KMS-11 (cell line): ENCODE measurements around the gene POU2F1.
A peak's percentile ranks its signal among the peaks of the same experiment; 100 is the strongest.
"Not testable (repeated sequence)": the region's sequence is repeated elsewhere in the genome, so short reads cannot be mapped to it uniquely, and the experiment has no call there.

Source experiments
- H2AFZ ChIP-seq: fragments of 200-600 bp; sonication (generic); 2 replicates; pipeline ENCODE4 v1.6.1; 2016; ENCODE audit warnings: antibody characterized with exemption, mixed run types, low read depth
- H3K27ac ChIP-seq: fragments of 200-600 bp; sonication (generic); 2 replicates; pipeline ENCODE4 v1.6.1; 2016; ENCODE audit warnings: mild to moderate bottlenecking, mixed run types
- H3K27me3 ChIP-seq: fragments of 200-600 bp; sonication (generic); 2 replicates; pipeline ENCODE4 v1.6.1; 2017; ENCODE audit warnings: mild to moderate bottlenecking, low read depth, mixed run types, moderate library complexity; ENCODE audit not compliant: insufficient read depth
- H3K36me3 ChIP-seq: fragments of 200-600 bp; sonication (generic); 2 replicates; pipeline ENCODE4 v1.6.1; 2017; ENCODE audit warnings: mild to moderate bottlenecking, mixed run types; ENCODE audit not compliant: insufficient read depth
- H3K4me1 ChIP-seq: fragments of 200-600 bp; sonication (generic); 2 replicates; pipeline ENCODE4 v1.6.1; 2016; ENCODE audit warnings: mild to moderate bottlenecking, low read depth, mixed run types; ENCODE audit not compliant: poor library complexity, severe bottlenecking
- H3K4me2 ChIP-seq: fragments of 200-600 bp; sonication (generic); 2 replicates; pipeline ENCODE4 v1.7.0; 2016; ENCODE audit warnings: mild to moderate bottlenecking, mixed run types
- H3K4me3 ChIP-seq: fragments of 200-600 bp; sonication (generic); IDR thresholded peaks from 2 replicates; pipeline ENCODE4 v1.6.1; 2017; ENCODE audit warnings: low read depth, low read length, mixed read lengths; ENCODE audit not compliant: insufficient read depth
- H3K79me2 ChIP-seq: fragments of 200-600 bp; sonication (generic); 2 replicates; pipeline ENCODE4 v1.6.1; 2016; ENCODE audit warnings: low read depth, mixed run types; ENCODE audit not compliant: insufficient read depth
- H3K9ac ChIP-seq: fragments of 200-600 bp; sonication (generic); 2 replicates; pipeline ENCODE4 v1.6.1; 2016; ENCODE audit warnings: mild to moderate bottlenecking, mixed run types
- H4K20me1 ChIP-seq: fragments of 200-600 bp; sonication (generic); 2 replicates; pipeline ENCODE4 v1.6.1; 2016; ENCODE audit warnings: mild to moderate bottlenecking, mixed run types; ENCODE audit not compliant: insufficient read depth
- TF ChIP-seq, protein P1 (sequence below): fragments of 200-600 bp; sonication (generic); conservative IDR thresholded peaks from 2 replicates; pipeline ENCODE4 v1.6.1; 2017; ENCODE audit warnings: low read depth, mild to moderate bottlenecking, antibody characterized with exemption, low read length, moderate library complexity, mixed read lengths

POU2F1 gene

DNA sequence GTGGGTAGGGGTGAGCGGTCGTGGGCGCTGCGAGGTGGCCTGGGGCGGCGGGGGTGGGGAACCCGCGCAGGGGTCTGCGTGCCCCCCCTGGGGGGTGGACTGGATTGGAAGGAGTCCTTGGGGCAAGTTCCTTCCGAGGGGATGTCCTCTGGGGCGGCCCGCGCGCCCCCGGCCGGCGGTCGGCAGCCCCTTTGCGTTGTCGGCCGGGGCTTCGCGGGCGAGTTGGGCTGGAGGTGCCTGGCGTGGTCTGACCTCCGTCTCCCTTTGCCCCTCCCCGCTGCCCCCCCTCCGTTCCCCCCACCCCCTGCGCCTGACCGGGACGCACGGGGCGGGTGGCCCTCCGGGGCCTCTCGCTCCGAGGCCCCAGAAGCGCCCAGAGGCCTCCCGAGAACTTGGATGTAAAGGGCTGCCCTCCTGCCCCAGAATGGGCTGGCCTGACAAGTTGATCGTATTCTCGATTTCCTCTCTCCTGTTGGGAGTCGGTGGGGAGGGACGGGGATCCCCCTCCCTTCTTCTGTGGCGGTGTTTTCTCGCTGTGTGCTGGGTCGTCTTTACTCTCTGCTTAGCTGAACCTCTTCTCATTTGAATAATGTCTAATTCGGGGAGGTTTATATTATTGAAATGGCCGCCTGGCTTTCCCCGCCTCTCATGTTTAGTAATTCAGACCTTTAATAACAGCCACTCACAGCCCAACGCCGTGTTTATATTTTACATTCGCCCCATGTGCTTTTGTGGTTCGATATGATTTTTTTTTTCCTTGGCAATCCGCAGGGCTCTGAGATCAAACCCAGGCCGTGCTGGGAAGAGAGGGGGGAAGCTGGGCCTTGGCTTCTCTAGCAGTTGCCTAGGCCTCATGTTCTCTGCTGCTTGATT is 1.3 kb downstream of the POU2F1 start:
- Histone ChIP-seq H3K4me2 (peak overlapping the region; percentile 62), H3K9ac (peak overlapping the region; percentile 98), H3K4me1 (peaks cover 50% of the 10 kb centered on the region), H3K79me2 (peaks cover 50% of the 10 kb centered on the region), H3K36me3 (no peaks in the 10 kb centered on the region), H3K27me3 (no peaks in the 10 kb centered on the region), H4K20me1 (no peaks in the 10 kb centered on the region), H2AFZ (peak overlapping the region; percentile 34; the same call in 1 of the 2 replicates), H3K27ac (peak overlapping the region; percentile 99), H3K4me3 (peak overlapping the region; percentile 95)
- TF ChIP-seq, protein P1, sequence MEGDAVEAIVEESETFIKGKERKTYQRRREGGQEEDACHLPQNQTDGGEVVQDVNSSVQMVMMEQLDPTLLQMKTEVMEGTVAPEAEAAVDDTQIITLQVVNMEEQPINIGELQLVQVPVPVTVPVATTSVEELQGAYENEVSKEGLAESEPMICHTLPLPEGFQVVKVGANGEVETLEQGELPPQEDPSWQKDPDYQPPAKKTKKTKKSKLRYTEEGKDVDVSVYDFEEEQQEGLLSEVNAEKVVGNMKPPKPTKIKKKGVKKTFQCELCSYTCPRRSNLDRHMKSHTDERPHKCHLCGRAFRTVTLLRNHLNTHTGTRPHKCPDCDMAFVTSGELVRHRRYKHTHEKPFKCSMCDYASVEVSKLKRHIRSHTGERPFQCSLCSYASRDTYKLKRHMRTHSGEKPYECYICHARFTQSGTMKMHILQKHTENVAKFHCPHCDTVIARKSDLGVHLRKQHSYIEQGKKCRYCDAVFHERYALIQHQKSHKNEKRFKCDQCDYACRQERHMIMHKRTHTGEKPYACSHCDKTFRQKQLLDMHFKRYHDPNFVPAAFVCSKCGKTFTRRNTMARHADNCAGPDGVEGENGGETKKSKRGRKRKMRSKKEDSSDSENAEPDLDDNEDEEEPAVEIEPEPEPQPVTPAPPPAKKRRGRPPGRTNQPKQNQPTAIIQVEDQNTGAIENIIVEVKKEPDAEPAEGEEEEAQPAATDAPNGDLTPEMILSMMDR = no peak

DNA sequence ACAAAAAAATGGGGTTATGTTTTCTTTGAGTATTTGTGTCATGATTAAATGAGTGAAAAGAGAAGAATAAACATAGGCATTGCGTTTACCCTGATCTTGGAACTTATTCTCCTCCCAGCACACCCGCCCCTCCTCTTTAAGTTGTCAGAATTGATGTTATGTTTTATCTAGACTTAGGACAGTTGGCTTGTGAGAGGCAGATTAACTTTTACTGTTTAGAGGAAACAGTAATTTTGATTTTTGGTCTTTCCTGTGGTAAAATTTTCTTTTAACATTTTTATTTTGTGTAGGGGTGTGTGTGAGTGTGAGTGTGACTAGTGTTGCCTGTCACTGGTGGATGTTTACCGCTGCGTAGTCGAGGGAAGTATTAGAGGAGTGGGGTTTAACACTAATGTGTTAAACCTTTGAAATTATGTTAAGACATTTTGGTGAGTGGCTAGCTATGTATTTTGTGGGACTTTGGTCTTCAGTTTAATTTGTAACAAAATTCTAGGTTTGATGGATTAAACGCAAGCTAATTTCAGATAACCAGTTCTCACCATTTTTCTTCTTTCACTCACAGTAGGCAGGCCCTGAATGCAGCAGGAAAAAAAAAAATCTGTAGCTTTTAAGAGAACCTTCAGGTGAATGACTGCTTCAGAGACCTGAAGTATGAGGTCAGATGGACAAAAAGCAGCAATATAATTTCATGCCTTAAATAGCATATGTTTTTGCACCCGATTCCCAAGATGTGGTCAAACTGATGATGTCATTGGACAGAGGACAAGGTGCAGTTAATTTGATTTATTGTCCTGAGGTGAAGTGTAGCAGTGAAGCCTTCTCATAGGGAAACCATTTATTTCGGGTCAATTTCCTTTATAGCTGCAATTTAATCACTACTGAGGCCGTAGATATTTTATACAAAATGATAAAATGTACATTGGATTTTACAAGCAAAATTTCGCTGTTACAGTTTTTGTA is 2.7 kb downstream of the POU2F1 start:
- Histone ChIP-seq H3K27me3 (no peaks in the 10 kb centered on the region), H3K4me3 (no peak overlapping the region), H4K20me1 (no peaks in the 10 kb centered on the region), H3K9ac (peak overlapping the region; percentile 98; the same call in 1 of the 2 replicates), H3K36me3 (no peaks in the 10 kb centered on the region), H2AFZ (no peak overlapping the region), H3K4me2 (peak overlapping the region; percentile 62), H3K27ac (peak overlapping the region; percentile 99; the same call in 1 of the 2 replicates), H3K4me1 (peaks cover 50% of the 10 kb centered on the region), H3K79me2 (peaks cover 65% of the 10 kb centered on the region)
- TF ChIP-seq, protein P1 = no peak

DNA sequence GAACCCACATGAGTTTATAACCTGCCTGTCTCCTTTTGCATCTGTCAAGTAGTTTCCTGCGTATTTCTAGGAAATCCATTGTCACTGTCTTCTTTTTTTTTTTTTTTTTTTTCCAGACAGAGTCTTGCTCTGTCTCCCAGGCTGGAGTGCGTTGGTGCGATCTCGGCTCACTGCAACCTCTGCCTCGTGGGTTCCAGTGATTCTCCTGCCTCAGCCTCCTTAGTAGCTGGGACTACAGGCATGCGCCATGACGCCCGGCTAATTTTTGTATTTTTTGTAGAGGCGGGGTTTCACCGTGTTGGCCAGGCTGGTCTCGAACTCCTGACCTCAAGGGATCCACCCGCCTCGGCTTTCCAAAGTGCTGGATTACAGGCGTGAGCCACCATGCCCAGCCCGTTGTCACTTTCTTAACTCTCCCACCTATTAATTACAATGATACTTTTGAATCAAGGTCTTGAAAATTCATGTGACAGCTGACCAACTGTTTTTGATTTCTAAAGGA is 4.1 kb downstream of the POU2F1 start:
- not testable (repeated sequence) for H2AFZ ChIP-seq, H4K20me1 ChIP-seq, H3K4me3 ChIP-seq, H3K9ac ChIP-seq, H3K27ac ChIP-seq, H3K36me3 ChIP-seq, H3K27me3 ChIP-seq
- Histone ChIP-seq H3K4me2 (0 out of 2 replicates have a peak overlapping the region, but pooled peaks have one; percentile 62), H3K79me2 (peaks cover 79% of the 10 kb centered on the region), H3K4me1 (peaks cover 39% of the 10 kb centered on the region)

DNA sequence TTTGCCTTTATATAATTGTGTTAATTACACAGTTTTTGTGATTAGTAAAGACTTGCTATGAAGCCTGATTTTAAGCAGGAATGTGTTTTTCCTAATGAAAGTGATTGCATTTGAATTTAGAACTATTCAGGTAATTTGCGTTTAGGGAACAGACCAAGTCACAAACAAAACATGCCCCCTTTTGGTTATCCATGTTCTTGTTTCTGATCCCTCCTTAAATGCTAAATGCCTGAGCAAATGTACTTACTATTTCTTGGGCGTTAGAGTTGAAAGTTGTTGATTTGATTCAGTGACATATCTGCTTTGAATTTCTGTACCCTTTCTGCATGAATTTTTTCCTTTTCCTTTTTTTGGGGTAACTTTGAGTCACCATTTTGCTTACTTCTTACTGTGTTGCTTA is 5.2 kb downstream of the POU2F1 start:
- no peak overlapping the region for H2AFZ ChIP-seq
- H3K27ac ChIP-seq = no peak overlapping the region
- TF ChIP-seq, protein P1 = no peak
- H3K4me3 ChIP-seq = no peak overlapping the region
- H3K27me3 ChIP-seq = no peaks in the 10 kb centered on the region
- H3K79me2 ChIP-seq = peaks cover 88% of the 10 kb centered on the region
- H3K4me1 ChIP-seq = peaks cover 42% of the 10 kb centered on the region
- no peaks in the 10 kb centered on the region for H4K20me1 ChIP-seq
- H3K9ac ChIP-seq = no peak overlapping the region
- H3K4me2 ChIP-seq = no peak overlapping the region
- no peaks in the 10 kb centered on the region for H3K36me3 ChIP-seq
